TTC549 (cell line): ENCODE measurements around the gene TRIM71.
"Not testable (repeated sequence)": the region's sequence is repeated elsewhere in the genome, so short reads cannot be mapped to it uniquely, and the experiment has no call there.

ENCODE experiments used
- FAIRE-seq: peaks from 2 replicates; lab custom pipeline; 2012; peaks lifted over from hg19 to GRCh38; lab: Jason Lieb, UNC

Gene TRIM71

GRCh38 chr3:32817558-32818228, at the start of gene TRIM71:
Gene TRIM71, plus strand, starts transcription at chr3:32817997. Its CDS starts 84 bp downstream, at chr3:32818081.
- no peak for FAIRE-seq

DNA sequence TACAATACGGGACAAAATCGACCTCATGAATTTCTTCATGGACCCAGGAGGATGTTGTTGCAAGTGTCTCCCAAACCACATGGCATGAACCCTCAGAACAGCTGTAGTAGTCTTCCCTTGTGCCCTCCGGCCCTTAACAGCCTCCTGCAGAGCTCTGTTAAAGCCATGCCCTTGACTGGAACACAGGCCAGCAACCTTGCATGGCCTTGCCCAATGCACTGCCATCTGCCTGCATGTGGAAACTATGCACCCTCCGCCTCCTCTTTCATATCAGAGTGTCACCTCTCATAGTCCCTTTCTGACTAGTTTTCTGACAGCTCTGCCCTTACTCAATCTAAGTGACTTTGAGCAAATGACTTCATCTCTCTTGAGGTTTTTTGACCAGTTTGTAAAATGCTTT, 39.4 kb upstream of the TRIM71 start:
- FAIRE-seq = no peak

- no peak for FAIRE-seq
These were observed 37.6 kb upstream of the TRIM71 start for GRCh38 chr3:32780071-32780734.

DNA sequence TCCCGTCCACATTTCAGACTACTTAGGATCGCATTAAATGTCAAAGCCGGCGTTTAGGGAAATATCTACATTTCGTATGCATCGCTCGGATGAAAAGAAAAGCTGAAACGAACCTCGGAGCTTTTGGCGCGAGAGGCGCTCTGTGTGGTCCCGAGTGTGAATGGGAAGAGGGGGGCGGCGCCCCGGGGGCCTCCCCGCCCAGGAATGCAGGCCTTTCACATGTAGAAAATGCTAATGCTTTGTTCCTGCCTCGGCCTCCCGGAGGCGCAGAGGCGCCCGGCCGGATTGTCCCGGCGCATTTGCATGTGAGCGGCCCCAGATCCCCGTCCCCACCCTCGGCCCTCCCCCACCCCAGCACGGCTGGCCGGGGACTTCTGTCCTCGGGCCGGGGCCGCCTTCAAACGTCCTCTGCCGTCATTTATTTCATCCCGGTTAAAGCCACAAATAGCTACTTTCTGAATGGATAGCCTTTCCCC, 37.0 kb upstream of the TRIM71 start:
- no peak for FAIRE-seq

- FAIRE-seq = no peak
These were observed 36.4 kb upstream of the TRIM71 start for GRCh38 chr3:32781211-32781968.

GRCh38 chr3:32781969-32782270, 35.9 kb upstream of the TRIM71 start:
- not testable (repeated sequence) for FAIRE-seq

DNA sequence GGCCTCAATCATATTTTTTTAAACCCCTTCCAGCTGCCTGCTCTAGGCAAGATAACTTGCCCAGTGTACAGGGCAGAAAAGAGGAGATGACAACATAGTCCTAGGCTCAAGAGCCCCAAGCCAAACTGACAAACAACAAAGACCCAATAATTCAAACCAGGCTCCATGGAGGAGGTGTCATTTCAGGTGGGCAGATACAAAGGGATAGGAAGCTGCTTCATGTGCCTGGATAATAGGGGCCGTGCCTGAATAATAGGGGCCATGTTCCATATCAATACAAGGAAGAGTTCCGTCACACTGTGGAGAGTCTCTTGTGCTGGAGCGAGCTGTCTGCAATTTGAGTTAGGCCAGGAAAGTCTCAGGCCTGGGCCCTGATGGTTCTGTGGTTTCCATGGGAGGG, 35.4 kb upstream of the TRIM71 start:
- no peak for FAIRE-seq

GRCh38 chr3:32791833-32792232, 26.0 kb upstream of the TRIM71 start:
- FAIRE-seq = no peak

- no peak for FAIRE-seq
These were observed 23.1 kb upstream of the TRIM71 start for GRCh38 chr3:32794487-32795308.

GRCh38 chr3:32796384-32796950, 21.3 kb upstream of the TRIM71 start:
- FAIRE-seq = not testable (repeated sequence)

- no peak for FAIRE-seq
These were observed 20.0 kb upstream of the TRIM71 start for GRCh38 chr3:32797776-32798175.

GRCh38 chr3:32801440-32801839, 16.4 kb upstream of the TRIM71 start:
- FAIRE-seq = not testable (repeated sequence)

GRCh38 chr3:32813180-32813579, 4.6 kb upstream of the TRIM71 start:
- FAIRE-seq = no peak

DNA sequence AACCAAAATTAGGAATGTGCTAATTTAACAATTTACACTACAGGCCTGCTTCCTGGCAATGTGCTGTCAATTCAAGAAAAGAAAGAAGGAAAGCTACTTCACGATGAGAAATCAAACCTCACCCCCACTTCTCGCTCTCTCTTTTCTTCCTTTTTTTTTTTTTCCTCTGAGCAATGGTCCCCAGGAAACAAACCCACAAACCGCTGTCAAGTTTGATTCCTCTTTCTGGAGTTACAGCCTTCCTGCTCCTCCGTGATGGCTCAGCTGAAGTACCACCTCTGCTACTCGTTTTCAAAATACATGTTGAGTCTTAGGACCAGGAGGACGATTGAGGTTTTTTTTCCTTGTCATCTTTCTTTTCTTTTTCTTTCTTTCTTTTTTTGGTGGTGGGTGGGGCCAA, 3.4 kb upstream of the TRIM71 start:
- FAIRE-seq = no peak

DNA sequence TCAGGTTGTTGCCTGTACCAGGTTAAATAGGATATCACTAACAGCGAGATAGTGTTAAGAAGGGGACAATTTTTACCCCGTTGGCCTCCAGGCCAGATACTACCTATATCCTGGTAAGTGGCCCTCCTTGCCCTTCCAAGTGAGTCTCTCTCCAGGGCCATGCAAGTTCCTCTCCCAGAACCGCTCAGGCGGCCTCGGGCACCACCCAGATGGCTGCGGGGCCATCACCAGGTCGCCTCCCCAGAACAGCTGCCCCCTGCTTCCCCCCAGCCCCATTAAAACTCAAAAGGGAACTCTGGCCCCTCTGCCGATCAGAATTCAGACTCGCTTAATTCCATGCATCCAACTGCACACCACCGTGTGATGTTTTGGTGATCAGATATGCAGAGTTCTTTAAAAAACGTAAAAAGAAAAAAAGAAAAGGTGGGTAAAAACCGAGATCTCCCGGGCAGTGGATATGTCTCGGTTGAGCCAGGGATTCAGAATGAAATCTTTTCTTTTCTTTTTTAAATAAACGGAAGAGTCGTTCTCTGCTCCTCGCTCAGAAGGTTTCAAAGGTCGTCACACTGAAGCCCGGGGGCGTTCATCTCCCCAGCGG, 1.9 kb upstream of the TRIM71 start:
- FAIRE-seq = no peak

- no peak for FAIRE-seq
These were observed 1.1 kb upstream of the TRIM71 start for GRCh38 chr3:32816439-32817256.

DNA sequence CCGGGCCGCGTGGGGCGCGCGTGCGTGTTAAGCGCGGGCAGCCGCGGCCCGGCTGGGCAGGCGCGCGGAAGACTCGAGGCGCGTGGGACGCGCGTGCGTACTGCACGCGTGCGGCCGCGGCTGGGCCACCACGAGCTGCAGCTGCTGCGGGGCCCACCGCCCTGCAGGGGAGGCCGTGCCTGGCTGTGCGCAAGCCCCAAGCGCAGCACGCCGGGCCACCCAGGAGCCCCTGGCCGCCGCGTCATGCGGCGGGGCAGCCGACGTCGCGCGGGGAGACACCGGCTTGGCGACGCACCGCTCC, 590 bp upstream of the TRIM71 start:
- FAIRE-seq = no peak

DNA sequence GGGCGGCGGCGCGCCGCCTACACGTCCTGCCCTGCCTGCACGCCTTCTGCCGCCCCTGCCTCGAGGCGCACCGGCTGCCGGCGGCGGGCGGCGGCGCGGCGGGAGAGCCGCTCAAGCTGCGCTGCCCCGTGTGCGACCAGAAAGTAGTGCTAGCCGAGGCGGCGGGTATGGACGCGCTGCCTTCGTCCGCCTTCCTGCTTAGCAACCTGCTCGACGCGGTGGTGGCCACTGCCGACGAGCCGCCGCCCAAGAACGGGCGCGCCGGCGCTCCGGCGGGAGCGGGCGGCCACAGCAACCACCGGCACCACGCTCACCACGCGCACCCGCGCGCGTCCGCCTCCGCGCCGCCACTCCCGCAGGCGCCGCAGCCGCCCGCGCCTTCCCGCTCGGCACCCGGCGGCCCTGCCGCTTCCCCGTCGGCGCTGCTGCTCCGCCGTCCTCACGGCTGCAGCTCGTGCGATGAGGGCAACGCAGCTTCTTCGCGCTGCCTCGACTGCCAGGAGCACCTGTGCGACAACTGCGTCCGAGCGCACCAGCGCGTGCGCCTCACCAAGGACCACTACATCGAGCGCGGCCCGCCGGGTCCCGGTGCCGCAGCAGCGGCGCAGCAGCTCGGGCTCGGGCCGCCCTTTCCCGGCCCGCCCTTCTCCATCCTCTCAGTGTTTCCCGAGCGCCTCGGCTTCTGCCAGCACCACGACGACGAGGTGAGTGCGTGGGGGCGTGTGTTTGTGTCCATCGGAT, 602 bp downstream of the TRIM71 start:
- FAIRE-seq = no peak

DNA sequence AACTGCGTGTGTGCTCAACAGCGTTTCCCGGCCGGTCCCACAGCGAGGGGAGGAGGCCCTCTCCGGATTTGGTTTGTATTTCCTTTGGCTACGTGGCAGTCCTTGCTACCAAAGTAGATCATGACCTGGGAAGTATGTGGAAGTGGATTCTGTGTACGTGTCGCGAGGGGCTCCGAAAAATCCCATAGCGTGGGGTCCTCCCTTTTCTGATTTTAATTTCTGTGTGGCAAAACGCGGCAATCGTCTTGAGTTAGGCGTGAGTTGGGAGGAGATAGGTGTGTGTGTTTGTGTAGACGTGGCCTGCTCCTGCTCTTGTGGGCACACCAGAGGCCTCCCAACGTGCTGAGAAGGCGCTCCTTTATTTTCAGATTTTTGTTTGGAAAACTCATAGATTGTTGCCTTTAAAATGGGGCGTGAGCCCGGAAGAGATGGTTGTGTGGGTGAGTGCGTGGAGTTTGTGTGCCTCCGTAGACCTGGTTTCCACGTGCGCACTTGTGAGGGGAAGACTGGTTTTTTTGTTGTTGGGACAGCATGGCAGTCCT, 1.2 kb downstream of the TRIM71 start:
- FAIRE-seq = no peak
